SK-N-MC (cell line): Measurements from ENCODE around the gene GPR151.

Source experiments
- DNase-seq: peaks from one replicate; pipeline ENCODE4 v3.0.0-alpha.2; 2011; ENCODE audit warnings: low read depth, low spot score
- H3K27ac ChIP-seq: fragments of 200-600 bp; sonication (generic); 2 replicates; pipeline ENCODE4 v1.5.1; 2016; ENCODE audit warnings: mixed run types
- H3K36me3 ChIP-seq: fragments of 200-600 bp; sonication (generic); 2 replicates; pipeline ENCODE4 v1.6.1; 2017; ENCODE audit warnings: antibody characterized with exemption, low read length, mixed read lengths; ENCODE audit not compliant: insufficient read depth
- H3K4me3 ChIP-seq: fragments of 200-600 bp; sonication (generic); 2 replicates; pipeline ENCODE4 v1.5.1; 2016
- H3K9ac ChIP-seq: fragments of 200-600 bp; sonication (generic); 2 replicates; pipeline ENCODE4 v1.8.0; 2017; ENCODE audit warnings: mixed run types, mixed read lengths; ENCODE audit not compliant: insufficient read length
- H3K9me3 ChIP-seq: fragments of 200-600 bp; sonication (generic); 2 replicates; pipeline ENCODE4 v1.6.1; 2017; ENCODE audit warnings: low read depth, mild to moderate bottlenecking, antibody characterized with exemption, low read length, moderate library complexity, mixed read lengths
- EZH2 ChIP-seq: fragments of 200-600 bp; sonication (generic); IDR thresholded peaks from one replicate; pipeline ENCODE4 v1.6.1; 2017; ENCODE audit warnings: antibody characterized with exemption
- FOXP2 ChIP-seq: optimal IDR thresholded peaks from 2 replicates; pipeline ENCODE3; 2011; ENCODE audit warnings: mild to moderate bottlenecking, moderate library complexity; ENCODE audit not compliant: insufficient read depth; ENCODE audit errors: extremely low read length, control extremely low read depth
- POLR2AphosphoS5 ChIP-seq: IDR thresholded peaks from 2 replicates; pipeline ENCODE4 v1.6.1; 2012; ENCODE audit warnings: mild to moderate bottlenecking, low read depth, low read length, borderline replicate concordance

Gene GPR151

GRCh38 chr5:146529984-146530383 is 14.0 kb upstream of the GPR151 start:
- no peak overlapping the region for H3K4me3 ChIP-seq
- H3K27ac ChIP-seq = no peak overlapping the region
- no peak overlapping the region for H3K9ac ChIP-seq
- TF ChIP-seq POLR2AphosphoS5 (no peak), FOXP2 (no peak), EZH2 (no peak)
- no peaks in the 10 kb centered on the region for H3K9me3 ChIP-seq
- H3K36me3 ChIP-seq = no peaks in the 10 kb centered on the region
- DNase-seq = no peak

- no peak overlapping the region for H3K4me3 ChIP-seq
- H3K9ac ChIP-seq = no peak overlapping the region
- TF ChIP-seq FOXP2 (no peak), EZH2 (no peak), POLR2AphosphoS5 (no peak)
- no peaks in the 10 kb centered on the region for H3K9me3 ChIP-seq
- no peak for DNase-seq
- no peak overlapping the region for H3K27ac ChIP-seq
- H3K36me3 ChIP-seq = no peaks in the 10 kb centered on the region
Observed at GRCh38 chr5:146528236-146528635, 12.2 kb upstream of the GPR151 start.

- no peak overlapping the region for H3K27ac ChIP-seq
- no peak for TF ChIP-seq POLR2AphosphoS5
- TF ChIP-seq FOXP2 = no peak
- H3K9me3 ChIP-seq = no peaks in the 10 kb centered on the region
- no peak for DNase-seq
- no peak overlapping the region for H3K4me3 ChIP-seq
- no peak overlapping the region for H3K9ac ChIP-seq
- H3K36me3 ChIP-seq = no peaks in the 10 kb centered on the region
Observed at GRCh38 chr5:146527785-146528184, 11.8 kb upstream of the GPR151 start.

- no peak for DNase-seq
- H3K36me3 ChIP-seq = no peaks in the 10 kb centered on the region
- H3K4me3 ChIP-seq = no peak overlapping the region
- H3K27ac ChIP-seq = no peak overlapping the region
- H3K9ac ChIP-seq = no peak overlapping the region
- TF ChIP-seq POLR2AphosphoS5 (no peak), EZH2 (no peak)
- H3K9me3 ChIP-seq = no peaks in the 10 kb centered on the region
Observed at GRCh38 chr5:146523698-146524097, 7.7 kb upstream of the GPR151 start.

- H3K9ac ChIP-seq = no peak overlapping the region
- no peak overlapping the region for H3K4me3 ChIP-seq
- no peaks in the 10 kb centered on the region for H3K9me3 ChIP-seq
- H3K36me3 ChIP-seq = no peaks in the 10 kb centered on the region
- no peak overlapping the region for H3K27ac ChIP-seq
- no peak for DNase-seq
- no peak for TF ChIP-seq POLR2AphosphoS5
- TF ChIP-seq FOXP2 = no peak
- TF ChIP-seq EZH2 = no peak
Observed at GRCh38 chr5:146521403-146522106, 5.6 kb upstream of the GPR151 start.

GRCh38 chr5:146520731-146521130 is 4.7 kb upstream of the GPR151 start:
- no peaks in the 10 kb centered on the region for H3K9me3 ChIP-seq
- H3K9ac ChIP-seq = no peak overlapping the region
- no peaks in the 10 kb centered on the region for H3K36me3 ChIP-seq
- no peak overlapping the region for H3K4me3 ChIP-seq
- no peak for TF ChIP-seq POLR2AphosphoS5
- no peak for TF ChIP-seq FOXP2
- TF ChIP-seq EZH2 = no peak
- H3K27ac ChIP-seq = no peak overlapping the region
- DNase-seq = no peak

GRCh38 chr5:146519554-146519953 is 3.6 kb upstream of the GPR151 start:
- H3K36me3 ChIP-seq = no peaks in the 10 kb centered on the region
- no peak overlapping the region for H3K27ac ChIP-seq
- TF ChIP-seq FOXP2 (no peak), EZH2 (no peak), POLR2AphosphoS5 (no peak)
- no peak overlapping the region for H3K4me3 ChIP-seq
- no peak for DNase-seq
- no peak overlapping the region for H3K9ac ChIP-seq
- H3K9me3 ChIP-seq = no peaks in the 10 kb centered on the region

- TF ChIP-seq POLR2AphosphoS5 (no peak; the same call in 1 of the 2 replicates), EZH2 (no peak), FOXP2 (no peak)
- DNase-seq = no peak
- Histone ChIP-seq H3K27ac (no peak overlapping the region), H3K36me3 (peaks cover 22% of the 10 kb centered on the region), H3K4me3 (no peak overlapping the region), H3K9me3 (no peaks in the 10 kb centered on the region), H3K9ac (no peak overlapping the region)
Observed at GRCh38 chr5:146515473-146516150, 378 bp downstream of the GPR151 start.

- DNase-seq = no peak
- Histone ChIP-seq H3K4me3 (no peak overlapping the region), H3K36me3 (peaks cover 32% of the 10 kb centered on the region), H3K9ac (no peak overlapping the region), H3K9me3 (no peaks in the 10 kb centered on the region), H3K27ac (no peak overlapping the region)
- TF ChIP-seq EZH2 (no peak), FOXP2 (no peak), POLR2AphosphoS5 (no peak)
Observed at GRCh38 chr5:146514575-146514974, 1.4 kb downstream of the GPR151 start.
